Keratinocyte (primary cell): ENCODE measurements around the gene GPR62.

Experiments
- EZH2 ChIP-seq: IDR thresholded peaks from one replicate; pipeline ENCODE4 v1.6.1; 2012; ENCODE audit warnings: inconsistent platforms, mild to moderate bottlenecking, low read length, moderate library complexity
- TF ChIP-seq, protein P1 (sequence below), 3 experiments: IDR thresholded peaks in 1 of 3; conservative IDR thresholded peaks in 1 of 3; optimal IDR thresholded peaks in 1 of 3; 2 replicates in 2 of 3; 3 replicates in 1 of 3; pipeline versions ENCODE3 to v1.5.1; 2011; ENCODE audit warnings: low read length in 3 of 3, mild to moderate bottlenecking in 3 of 3, moderate library complexity in 2 of 3, control low read depth in 1 of 3, inconsistent platforms in 1 of 3; ENCODE audit not compliant: insufficient read depth in 2 of 3; ENCODE audit errors: extremely low read depth in 1 of 3

DNA sequence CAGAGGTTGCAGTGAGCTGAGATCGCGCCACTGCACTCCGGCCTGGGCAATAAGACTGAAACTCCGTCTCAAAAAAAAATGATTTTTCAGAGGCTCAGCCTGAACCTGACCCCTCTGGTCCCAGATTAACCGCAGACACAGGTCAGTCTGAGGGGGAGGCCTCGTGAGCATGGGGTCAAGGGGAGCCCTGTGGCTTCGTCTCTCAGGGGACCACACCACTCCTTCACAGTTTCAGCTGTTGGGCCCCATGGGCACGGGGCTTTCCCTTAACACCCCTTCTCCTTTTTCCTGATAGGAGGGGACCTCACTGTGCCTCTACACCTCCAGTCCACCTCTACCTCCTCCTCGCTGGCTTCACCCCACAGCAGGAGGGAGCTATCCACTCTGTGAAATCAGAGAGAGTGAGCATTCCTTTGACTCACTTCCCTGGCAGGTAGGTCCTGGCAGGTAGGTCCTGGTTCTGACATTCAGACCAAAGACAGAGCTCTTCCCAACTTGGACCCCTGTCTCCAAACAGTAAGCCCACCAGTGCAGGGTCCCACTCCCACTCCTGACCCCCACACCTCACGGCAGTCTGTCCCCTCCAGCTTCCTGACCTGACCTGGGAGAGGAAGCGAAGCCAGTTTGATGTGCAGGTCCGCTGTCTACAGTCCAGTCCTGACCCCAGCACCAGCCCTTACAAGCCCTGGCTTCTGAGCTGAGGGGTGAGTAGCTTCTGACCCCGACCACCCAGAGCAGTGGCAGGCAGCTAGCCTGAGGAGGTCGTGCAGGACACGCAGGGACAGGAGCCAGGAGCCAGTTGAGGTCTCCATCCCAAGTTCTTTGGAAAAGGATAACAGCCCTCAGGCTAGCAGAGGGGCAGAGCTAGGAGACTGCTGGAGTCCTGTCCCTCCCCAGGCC, 22.5 kb upstream of the GPR62 start:
- TF ChIP-seq, protein P1, sequence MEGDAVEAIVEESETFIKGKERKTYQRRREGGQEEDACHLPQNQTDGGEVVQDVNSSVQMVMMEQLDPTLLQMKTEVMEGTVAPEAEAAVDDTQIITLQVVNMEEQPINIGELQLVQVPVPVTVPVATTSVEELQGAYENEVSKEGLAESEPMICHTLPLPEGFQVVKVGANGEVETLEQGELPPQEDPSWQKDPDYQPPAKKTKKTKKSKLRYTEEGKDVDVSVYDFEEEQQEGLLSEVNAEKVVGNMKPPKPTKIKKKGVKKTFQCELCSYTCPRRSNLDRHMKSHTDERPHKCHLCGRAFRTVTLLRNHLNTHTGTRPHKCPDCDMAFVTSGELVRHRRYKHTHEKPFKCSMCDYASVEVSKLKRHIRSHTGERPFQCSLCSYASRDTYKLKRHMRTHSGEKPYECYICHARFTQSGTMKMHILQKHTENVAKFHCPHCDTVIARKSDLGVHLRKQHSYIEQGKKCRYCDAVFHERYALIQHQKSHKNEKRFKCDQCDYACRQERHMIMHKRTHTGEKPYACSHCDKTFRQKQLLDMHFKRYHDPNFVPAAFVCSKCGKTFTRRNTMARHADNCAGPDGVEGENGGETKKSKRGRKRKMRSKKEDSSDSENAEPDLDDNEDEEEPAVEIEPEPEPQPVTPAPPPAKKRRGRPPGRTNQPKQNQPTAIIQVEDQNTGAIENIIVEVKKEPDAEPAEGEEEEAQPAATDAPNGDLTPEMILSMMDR (optimal IDR thresholded peaks at IDR 0.05 in 1 of 3, IDR thresholded peaks at IDR 0.05 in 1 of 3, conservative IDR thresholded peaks at IDR 0.05 in 1 of 3; ENCODE audit: extremely low read depth in 1 of 3, insufficient read depth in 2 of 3, low read length in 3 of 3): no peak
- TF ChIP-seq EZH2: no peak
